HepG2 (cell line): ENCODE measurements around the gene OSGIN1. TPM values are rescaled to one million over a fixed set of nuclear protein-coding genes. Genes with fewer than 3 reads are reported as not detected.
A peak's percentile ranks its signal among the peaks of the same experiment; 100 is the strongest.

Experiments used
- GABPB1 ChIP-seq: IDR thresholded peaks from 2 replicates; pipeline ENCODE4 v1.6.1; 2016; ENCODE audit warnings: mild to moderate bottlenecking, missing genetic modification reagents, moderate library complexity, missing compliant biosample characterization
- HOXA9 ChIP-seq: sonication (generic); formaldehyde crosslinking; IDR thresholded peaks from 2 replicates; pipeline ENCODE4 v1.8.1; 2022; ENCODE audit warnings: missing genetic modification reagents, mild to moderate bottlenecking, moderate library complexity, borderline replicate concordance
- NFYB ChIP-seq: sonication (generic); formaldehyde crosslinking; IDR thresholded peaks from 2 replicates; pipeline ENCODE4 v1.4.0; 2020; ENCODE audit warnings: missing genetic modification reagents
- SMARCE1 ChIP-seq: fragments of 450-650 bp; IDR thresholded peaks from 2 replicates; pipeline ENCODE4 v1.6.1; 2017; ENCODE audit warnings: borderline replicate concordance
- ZC3H4 ChIP-seq: sonication (generic); formaldehyde crosslinking; IDR thresholded peaks from 2 replicates; pipeline ENCODE4 v1.4.0; 2020; ENCODE audit warnings: missing genetic modification reagents, borderline replicate concordance
- ZNF251 ChIP-seq: sonication (generic); formaldehyde crosslinking; IDR thresholded peaks from 2 replicates; pipeline ENCODE4 v1.9.0; 2021; ENCODE audit warnings: mild to moderate bottlenecking, missing genetic modification reagents
- ZNF256 ChIP-seq: sonication (generic); formaldehyde crosslinking; conservative IDR thresholded peaks from 2 replicates; pipeline ENCODE4 v1.4.0; 2020; ENCODE audit warnings: missing genetic modification reagents
- ZNF761 ChIP-seq: sonication (generic); formaldehyde crosslinking; conservative IDR thresholded peaks from 2 replicates; pipeline ENCODE4 v1.4.0; 2020; ENCODE audit warnings: mild to moderate bottlenecking, missing genetic modification reagents
- ZNF775 ChIP-seq: sonication (generic); formaldehyde crosslinking; IDR thresholded peaks from 2 replicates; pipeline ENCODE4 v1.4.0; 2020; ENCODE audit warnings: missing genetic modification reagents, mild to moderate bottlenecking, moderate library complexity, borderline replicate concordance
- polyA plus RNA-seq, 8 experiments: library from polyadenylated mRNA; depleted of rRNA in 3 of 8; stranded (reverse) in 7 of 8; unstranded in 1 of 8; fragments of >200 nt; fragmentation: Illumina TruSeq in 4 of 8; extraction: Trizol in 4 of 8; gene quantifications; 2 replicates each; pipeline versions ENCODE4 v1.2.1 to v1.2.3, GENCODE V29; 2011 to 2016; ENCODE audit warnings: low read depth in 4 of 8, missing spikeins in 1 of 8, mixed read lengths in 1 of 8; ENCODE audit not compliant: insufficient read depth in 1 of 8
- total RNA-seq, 5 experiments: library from RNA; depleted of rRNA; stranded (reverse); fragments of >200 nt; fragmentation: Illumina TruSeq; extraction: Trizol; gene quantifications; 2 replicates each; pipeline ENCODE4 v1.2.3, GENCODE V29; 2016; ENCODE audit warnings: low read depth in 1 of 5
- TF ChIP-seq, protein P1 (sequence below): sonication (generic); formaldehyde crosslinking; conservative IDR thresholded peaks from 2 replicates; pipeline ENCODE4 v1.4.0; 2020; ENCODE audit warnings: mild to moderate bottlenecking, missing genetic modification reagents, moderate library complexity
- TF ChIP-seq, protein P2 (sequence below): sonication (generic); formaldehyde crosslinking; IDR thresholded peaks from 2 replicates; pipeline ENCODE4 v1.4.0; 2020; ENCODE audit warnings: missing genetic modification reagents
- TF ChIP-seq, protein P3 (sequence below): IDR thresholded peaks from 2 replicates; pipeline ENCODE4 v1.6.1; 2016
- TF ChIP-seq, protein P4 (sequence below): sonication (generic); formaldehyde crosslinking; IDR thresholded peaks from 2 replicates; pipeline ENCODE4 v1.8.0; 2023; ENCODE audit warnings: mild to moderate bottlenecking, missing genetic modification reagents
- TF ChIP-seq, protein P5 (sequence below): sonication (generic); formaldehyde crosslinking; IDR thresholded peaks from 2 replicates; pipeline ENCODE4 v1.4.0; 2020; ENCODE audit warnings: missing genetic modification reagents

The OSGIN1 gene
- total and polyA plus RNA-seq, 2 of the 13 experiments (the other 11 are each of a cell fraction or from before 2014, with no cell fraction given) = 20.5 to 27.1 TPM

DNA sequence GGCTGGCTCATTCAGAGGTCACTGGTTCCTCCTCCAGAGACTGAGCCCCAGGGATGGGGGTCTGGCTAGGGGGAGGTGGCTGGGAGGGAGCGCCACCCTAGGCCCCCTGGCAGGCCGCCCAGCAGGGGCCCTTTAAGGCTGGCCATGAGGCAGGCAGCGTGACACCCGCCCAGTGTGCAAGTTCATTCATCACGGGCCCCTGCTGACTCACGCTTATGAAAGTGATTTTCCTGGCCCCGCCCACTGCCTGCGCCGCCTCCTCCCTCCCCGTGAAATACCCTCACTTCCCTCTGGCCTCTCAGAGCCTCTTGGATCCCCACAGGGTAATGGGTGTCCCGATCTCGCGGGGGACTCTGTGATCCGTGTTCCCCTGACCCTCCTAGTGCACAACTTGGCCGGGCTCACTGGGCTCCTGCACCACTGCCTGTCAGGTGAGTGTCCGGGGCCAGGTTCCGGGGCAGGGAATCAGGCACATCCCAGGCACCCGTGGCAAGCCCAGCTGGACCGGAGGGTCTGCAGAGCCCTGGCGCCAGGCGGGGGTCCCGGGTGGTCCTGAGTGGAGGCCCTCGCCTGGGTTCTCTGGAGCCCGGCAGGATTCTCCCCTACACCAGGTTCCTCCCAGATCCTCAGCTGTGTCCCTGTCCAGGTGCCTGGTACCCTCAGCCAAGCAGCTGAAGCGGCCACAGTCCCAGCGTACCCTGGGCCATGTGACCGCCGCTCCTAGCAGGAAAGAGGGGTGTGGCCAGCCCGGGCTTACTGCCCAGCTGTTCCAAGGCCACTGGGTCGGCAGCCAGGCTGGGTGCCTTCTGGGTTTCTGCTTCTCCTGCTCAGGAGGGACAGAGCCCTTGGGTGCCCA lies at the start of gene OSGIN1 (continued):
- TF ChIP-seq, protein P1, sequence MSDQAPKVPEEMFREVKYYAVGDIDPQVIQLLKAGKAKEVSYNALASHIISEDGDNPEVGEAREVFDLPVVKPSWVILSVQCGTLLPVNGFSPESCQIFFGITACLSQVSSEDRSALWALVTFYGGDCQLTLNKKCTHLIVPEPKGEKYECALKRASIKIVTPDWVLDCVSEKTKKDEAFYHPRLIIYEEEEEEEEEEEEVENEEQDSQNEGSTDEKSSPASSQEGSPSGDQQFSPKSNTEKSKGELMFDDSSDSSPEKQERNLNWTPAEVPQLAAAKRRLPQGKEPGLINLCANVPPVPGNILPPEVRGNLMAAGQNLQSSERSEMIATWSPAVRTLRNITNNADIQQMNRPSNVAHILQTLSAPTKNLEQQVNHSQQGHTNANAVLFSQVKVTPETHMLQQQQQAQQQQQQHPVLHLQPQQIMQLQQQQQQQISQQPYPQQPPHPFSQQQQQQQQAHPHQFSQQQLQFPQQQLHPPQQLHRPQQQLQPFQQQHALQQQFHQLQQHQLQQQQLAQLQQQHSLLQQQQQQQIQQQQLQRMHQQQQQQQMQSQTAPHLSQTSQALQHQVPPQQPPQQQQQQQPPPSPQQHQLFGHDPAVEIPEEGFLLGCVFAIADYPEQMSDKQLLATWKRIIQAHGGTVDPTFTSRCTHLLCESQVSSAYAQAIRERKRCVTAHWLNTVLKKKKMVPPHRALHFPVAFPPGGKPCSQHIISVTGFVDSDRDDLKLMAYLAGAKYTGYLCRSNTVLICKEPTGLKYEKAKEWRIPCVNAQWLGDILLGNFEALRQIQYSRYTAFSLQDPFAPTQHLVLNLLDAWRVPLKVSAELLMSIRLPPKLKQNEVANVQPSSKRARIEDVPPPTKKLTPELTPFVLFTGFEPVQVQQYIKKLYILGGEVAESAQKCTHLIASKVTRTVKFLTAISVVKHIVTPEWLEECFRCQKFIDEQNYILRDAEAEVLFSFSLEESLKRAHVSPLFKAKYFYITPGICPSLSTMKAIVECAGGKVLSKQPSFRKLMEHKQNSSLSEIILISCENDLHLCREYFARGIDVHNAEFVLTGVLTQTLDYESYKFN (CRISPR knock-in tag) = peak; percentile 81
- TF ChIP-seq ZNF256 = peak; percentile 72; the same call in 1 of the 2 replicates
- TF ChIP-seq ZNF761 (CRISPR knock-in tag) = peak; percentile 62
- TF ChIP-seq GABPB1 (CRISPR knock-in tag) = peak; percentile 69
- TF ChIP-seq, protein P2, sequence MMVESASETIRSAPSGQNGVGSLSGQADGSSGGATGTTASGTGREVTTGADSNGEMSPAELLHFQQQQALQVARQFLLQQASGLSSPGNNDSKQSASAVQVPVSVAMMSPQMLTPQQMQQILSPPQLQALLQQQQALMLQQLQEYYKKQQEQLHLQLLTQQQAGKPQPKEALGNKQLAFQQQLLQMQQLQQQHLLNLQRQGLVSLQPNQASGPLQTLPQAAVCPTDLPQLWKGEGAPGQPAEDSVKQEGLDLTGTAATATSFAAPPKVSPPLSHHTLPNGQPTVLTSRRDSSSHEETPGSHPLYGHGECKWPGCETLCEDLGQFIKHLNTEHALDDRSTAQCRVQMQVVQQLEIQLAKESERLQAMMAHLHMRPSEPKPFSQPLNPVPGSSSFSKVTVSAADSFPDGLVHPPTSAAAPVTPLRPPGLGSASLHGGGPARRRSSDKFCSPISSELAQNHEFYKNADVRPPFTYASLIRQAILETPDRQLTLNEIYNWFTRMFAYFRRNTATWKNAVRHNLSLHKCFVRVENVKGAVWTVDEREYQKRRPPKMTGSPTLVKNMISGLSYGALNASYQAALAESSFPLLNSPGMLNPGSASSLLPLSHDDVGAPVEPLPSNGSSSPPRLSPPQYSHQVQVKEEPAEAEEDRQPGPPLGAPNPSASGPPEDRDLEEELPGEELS (CRISPR knock-in tag) = peak; percentile 76
- TF ChIP-seq HOXA9 (CRISPR knock-in tag) = no peak
- peak; percentile 92; the same call in 1 of the 2 replicates for TF ChIP-seq ZC3H4 (CRISPR knock-in tag)
- no peak for TF ChIP-seq SMARCE1
- TF ChIP-seq, protein P3, sequence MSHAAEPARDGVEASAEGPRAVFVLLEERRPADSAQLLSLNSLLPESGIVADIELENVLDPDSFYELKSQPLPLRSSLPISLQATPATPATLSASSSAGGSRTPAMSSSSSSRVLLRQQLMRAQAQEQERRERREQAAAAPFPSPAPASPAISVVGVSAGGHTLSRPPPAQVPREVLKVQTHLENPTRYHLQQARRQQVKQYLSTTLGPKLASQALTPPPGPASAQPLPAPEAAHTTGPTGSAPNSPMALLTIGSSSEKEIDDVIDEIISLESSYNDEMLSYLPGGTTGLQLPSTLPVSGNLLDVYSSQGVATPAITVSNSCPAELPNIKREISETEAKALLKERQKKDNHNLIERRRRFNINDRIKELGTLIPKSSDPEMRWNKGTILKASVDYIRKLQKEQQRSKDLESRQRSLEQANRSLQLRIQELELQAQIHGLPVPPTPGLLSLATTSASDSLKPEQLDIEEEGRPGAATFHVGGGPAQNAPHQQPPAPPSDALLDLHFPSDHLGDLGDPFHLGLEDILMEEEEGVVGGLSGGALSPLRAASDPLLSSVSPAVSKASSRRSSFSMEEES (CRISPR knock-in tag) = peak; percentile 85
- peak; percentile 15; the same call in 1 of the 2 replicates for TF ChIP-seq NFYB
- TF ChIP-seq ZNF775 = no peak
- TF ChIP-seq, protein P4, sequence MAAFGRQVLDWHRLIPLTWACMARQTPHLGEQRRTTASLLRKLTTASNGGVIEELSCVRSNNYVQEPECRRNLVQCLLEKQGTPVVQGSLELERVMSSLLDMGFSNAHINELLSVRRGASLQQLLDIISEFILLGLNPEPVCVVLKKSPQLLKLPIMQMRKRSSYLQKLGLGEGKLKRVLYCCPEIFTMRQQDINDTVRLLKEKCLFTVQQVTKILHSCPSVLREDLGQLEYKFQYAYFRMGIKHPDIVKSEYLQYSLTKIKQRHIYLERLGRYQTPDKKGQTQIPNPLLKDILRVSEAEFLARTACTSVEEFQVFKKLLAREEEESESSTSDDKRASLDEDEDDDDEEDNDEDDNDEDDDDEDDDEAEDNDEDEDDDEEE (CRISPR knock-in tag) = no peak; the same call in 1 of the 2 replicates
- TF ChIP-seq ZNF251 (CRISPR knock-in tag) = no peak
- TF ChIP-seq, protein P5, sequence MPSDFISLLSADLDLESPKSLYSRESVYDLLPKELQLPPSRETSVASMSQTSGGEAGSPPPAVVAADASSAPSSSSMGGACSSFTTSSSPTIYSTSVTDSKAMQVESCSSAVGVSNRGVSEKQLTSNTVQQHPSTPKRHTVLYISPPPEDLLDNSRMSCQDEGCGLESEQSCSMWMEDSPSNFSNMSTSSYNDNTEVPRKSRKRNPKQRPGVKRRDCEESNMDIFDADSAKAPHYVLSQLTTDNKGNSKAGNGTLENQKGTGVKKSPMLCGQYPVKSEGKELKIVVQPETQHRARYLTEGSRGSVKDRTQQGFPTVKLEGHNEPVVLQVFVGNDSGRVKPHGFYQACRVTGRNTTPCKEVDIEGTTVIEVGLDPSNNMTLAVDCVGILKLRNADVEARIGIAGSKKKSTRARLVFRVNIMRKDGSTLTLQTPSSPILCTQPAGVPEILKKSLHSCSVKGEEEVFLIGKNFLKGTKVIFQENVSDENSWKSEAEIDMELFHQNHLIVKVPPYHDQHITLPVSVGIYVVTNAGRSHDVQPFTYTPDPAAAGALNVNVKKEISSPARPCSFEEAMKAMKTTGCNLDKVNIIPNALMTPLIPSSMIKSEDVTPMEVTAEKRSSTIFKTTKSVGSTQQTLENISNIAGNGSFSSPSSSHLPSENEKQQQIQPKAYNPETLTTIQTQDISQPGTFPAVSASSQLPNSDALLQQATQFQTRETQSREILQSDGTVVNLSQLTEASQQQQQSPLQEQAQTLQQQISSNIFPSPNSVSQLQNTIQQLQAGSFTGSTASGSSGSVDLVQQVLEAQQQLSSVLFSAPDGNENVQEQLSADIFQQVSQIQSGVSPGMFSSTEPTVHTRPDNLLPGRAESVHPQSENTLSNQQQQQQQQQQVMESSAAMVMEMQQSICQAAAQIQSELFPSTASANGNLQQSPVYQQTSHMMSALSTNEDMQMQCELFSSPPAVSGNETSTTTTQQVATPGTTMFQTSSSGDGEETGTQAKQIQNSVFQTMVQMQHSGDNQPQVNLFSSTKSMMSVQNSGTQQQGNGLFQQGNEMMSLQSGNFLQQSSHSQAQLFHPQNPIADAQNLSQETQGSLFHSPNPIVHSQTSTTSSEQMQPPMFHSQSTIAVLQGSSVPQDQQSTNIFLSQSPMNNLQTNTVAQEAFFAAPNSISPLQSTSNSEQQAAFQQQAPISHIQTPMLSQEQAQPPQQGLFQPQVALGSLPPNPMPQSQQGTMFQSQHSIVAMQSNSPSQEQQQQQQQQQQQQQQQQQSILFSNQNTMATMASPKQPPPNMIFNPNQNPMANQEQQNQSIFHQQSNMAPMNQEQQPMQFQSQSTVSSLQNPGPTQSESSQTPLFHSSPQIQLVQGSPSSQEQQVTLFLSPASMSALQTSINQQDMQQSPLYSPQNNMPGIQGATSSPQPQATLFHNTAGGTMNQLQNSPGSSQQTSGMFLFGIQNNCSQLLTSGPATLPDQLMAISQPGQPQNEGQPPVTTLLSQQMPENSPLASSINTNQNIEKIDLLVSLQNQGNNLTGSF = no peak; the same call in 1 of the 2 replicates
